SJSA1 (cell line): Measurements from ENCODE around the gene MDFIC2. TPM values are rescaled to one million over a fixed set of nuclear protein-coding genes. Genes with fewer than 3 reads are reported as not detected.

Experiments
- DNase-seq, 2 experiments: peaks; one replicate each; pipeline ENCODE4 v3.0.0-alpha.2; 2015 to 2020; ENCODE audit warnings: low spot score in 2 of 2, low read depth in 1 of 2
- H3K27ac ChIP-seq: fragments of 250-450 bp; sonication (Bioruptor Pico); 2 replicates; pipeline ENCODE4 v1.5.1; 2020; ENCODE audit warnings: mild to moderate bottlenecking, moderate library complexity
- H3K27me3 ChIP-seq: fragments of 250-450 bp; sonication (Bioruptor Pico); replicated peaks from 2 replicates; pipeline ENCODE4 v1.5.1; 2020; ENCODE audit warnings: mild to moderate bottlenecking, moderate library complexity
- H3K36me3 ChIP-seq: fragments of 250-450 bp; sonication (Bioruptor Pico); 2 replicates; pipeline ENCODE4 v1.5.1; 2020; ENCODE audit warnings: mild to moderate bottlenecking
- H3K4me1 ChIP-seq: fragments of 250-450 bp; sonication (Bioruptor Pico); replicated peaks from 2 replicates; pipeline ENCODE4 v1.6.1; 2021; ENCODE audit warnings: mild to moderate bottlenecking
- H3K4me3 ChIP-seq: fragments of 250-450 bp; sonication (Bioruptor Pico); 2 replicates; pipeline ENCODE4 v1.5.1; 2020; ENCODE audit warnings: mild to moderate bottlenecking
- H3K9me3 ChIP-seq: fragments of 250-450 bp; sonication (Bioruptor Pico); replicated peaks from 2 replicates; pipeline ENCODE4 v1.5.1; 2020; ENCODE audit warnings: mild to moderate bottlenecking
- total RNA-seq: library from RNA; depleted of rRNA; stranded (reverse); fragments of >200 nt; shearing (Covaris generic); gene quantifications from 2 replicates; pipeline ENCODE4 v1.2.3, GENCODE V29; 2014

The MDFIC2 gene
- total RNA-seq, 1 experiment from 2014 or later: not detected

DNA sequence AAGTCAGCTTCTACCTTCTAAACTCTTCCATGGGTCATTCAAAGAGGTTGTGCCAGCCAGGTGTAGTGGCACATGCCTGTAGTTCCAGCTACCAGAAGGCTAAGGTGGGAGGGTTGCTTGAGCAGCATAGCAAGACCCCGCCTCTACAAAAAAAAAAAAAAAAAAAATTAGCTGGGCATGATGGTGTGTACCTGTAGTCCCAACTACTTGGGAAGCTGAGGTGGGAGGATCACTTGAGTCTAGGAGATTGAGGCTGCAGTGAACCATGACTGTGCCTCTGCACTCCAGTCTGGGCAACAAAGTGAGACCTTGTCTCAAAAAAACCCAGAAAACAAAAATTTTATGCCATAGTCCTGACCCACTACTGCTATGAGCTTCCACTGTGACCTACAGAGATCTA, 126.8 kb downstream of the MDFIC2 start:
- no peaks in the 10 kb centered on the region for H3K9me3 ChIP-seq
- H3K27me3 ChIP-seq: 0 out of 2 replicates have a peak, but pooled peaks cover 5% of the 10 kb centered on the region
- H3K36me3 ChIP-seq: no peaks in the 10 kb centered on the region
- H3K4me1 ChIP-seq: no peaks in the 10 kb centered on the region
- DNase-seq: no peak
- no peak overlapping the region for H3K27ac ChIP-seq
- H3K4me3 ChIP-seq: no peak overlapping the region

DNA sequence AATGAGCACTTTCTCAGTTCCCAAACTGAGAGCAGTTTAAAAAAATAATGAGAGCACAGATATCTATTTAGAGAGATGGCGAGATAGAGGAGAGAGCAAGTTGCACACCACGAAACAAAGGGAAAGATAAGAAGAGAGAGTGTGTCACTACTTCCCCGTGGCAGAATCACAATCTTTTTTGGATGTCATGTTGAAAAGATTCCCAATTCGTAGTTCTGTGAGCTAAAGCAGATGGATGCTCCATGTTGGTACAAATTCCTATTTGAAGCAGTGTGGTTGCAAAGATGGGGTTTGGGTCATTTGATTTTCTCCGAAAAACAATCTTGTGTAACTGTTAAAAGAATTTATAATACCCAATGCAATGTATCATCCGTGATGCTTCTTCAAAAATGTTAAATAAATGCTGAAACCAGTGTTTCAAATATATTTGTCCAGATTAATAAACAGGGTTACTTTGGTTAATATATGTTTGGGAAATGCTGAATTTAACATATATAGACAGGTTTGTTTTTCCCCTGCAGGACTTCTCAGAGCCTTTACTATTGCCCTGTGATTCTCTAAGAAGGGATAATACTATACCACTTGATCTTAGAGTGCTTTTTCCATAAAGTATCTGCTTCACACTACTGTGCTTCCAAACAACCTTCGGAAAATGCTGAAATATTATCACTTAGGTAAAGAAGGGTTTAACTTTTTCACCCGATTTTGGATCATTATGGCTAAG, 128.5 kb downstream of the MDFIC2 start:
- no peak for DNase-seq
- H3K4me1 ChIP-seq: no peaks in the 10 kb centered on the region

DNA sequence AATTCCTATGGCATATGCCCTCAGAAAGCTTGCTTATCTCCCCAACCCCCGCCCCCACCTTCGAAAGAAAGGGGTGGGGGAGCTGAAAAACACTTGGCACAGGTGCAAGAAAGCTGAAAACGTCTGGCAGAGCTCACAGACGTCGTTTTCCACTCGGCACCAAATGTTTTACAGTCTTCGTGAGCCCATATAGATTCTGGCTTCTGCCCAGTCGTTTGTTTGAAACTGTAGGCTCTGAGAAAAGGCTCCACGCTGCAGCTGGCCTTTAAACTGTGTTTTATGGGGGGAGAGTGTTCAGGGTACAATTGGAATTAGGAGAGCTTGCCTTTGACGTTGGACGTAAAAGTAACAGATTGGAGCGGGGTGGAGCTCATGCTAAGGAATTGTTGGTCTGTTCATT, 130.3 kb downstream of the MDFIC2 start:
- H3K27ac ChIP-seq: no peak overlapping the region
- no peaks in the 10 kb centered on the region for H3K9me3 ChIP-seq
- H3K4me1 ChIP-seq: no peaks in the 10 kb centered on the region
- H3K4me3 ChIP-seq: no peak overlapping the region
- 0 out of 2 replicates have a peak, but pooled peaks cover 5% of the 10 kb centered on the region for H3K27me3 ChIP-seq
- no peaks in the 10 kb centered on the region for H3K36me3 ChIP-seq
- no peak for DNase-seq

More for the DNA sequence above, 128.5 kb downstream of the MDFIC2 start:
- no peaks in the 10 kb centered on the region for H3K36me3 ChIP-seq
- 0 out of 2 replicates have a peak, but pooled peaks cover 5% of the 10 kb centered on the region for H3K27me3 ChIP-seq
- H3K9me3 ChIP-seq: no peaks in the 10 kb centered on the region
- H3K4me3 ChIP-seq: no peak overlapping the region
- no peak overlapping the region for H3K27ac ChIP-seq

DNA sequence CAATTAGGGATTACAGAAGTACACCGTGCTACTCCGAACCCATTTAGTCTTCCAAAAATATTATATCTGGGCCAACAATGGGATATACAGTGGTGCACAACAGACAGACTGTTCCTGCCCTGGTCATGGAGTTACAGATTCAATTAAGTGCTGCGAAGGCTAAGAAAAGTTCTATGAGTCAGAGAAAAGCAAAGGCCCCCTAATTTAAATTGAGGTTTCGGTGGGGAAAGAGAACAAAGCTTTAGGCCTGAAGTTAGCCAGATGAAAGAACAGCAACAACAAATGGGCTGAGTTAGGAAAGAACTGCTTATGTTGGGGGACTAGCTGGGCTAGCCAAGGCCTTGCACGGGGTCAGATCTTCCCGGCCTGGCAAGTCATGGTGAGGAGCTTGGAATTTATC, 131.8 kb downstream of the MDFIC2 start:
- Histone ChIP-seq H3K27me3 (0 out of 2 replicates have a peak, but pooled peaks cover 5% of the 10 kb centered on the region), H3K27ac (no peak overlapping the region), H3K4me3 (no peak overlapping the region), H3K36me3 (no peaks in the 10 kb centered on the region), H3K9me3 (no peaks in the 10 kb centered on the region), H3K4me1 (no peaks in the 10 kb centered on the region)
- no peak for DNase-seq

DNA sequence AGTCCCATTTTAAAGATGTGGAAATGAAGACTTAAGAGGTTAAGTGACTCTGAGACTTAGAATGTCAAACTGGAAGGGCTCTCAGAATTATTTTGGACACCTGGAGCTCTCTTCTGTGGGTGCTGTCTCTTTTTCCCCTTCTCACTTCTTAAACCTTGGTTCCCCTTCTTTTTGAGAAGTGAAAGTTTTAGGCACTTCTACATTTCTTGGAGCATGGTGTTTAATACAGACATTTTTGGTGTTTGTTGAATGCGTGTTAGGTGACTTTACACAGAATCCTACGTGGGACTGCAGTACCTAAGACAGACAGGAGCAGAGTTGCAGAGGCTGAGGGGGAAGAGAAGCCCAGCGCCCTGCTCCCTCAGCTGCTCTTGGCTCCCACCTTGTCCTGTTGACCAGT, 133.3 kb downstream of the MDFIC2 start:
- Histone ChIP-seq H3K4me3 (no peak overlapping the region), H3K27ac (no peak overlapping the region), H3K27me3 (0 out of 2 replicates have a peak, but pooled peaks cover 4% of the 10 kb centered on the region), H3K36me3 (no peaks in the 10 kb centered on the region), H3K4me1 (no peaks in the 10 kb centered on the region), H3K9me3 (no peaks in the 10 kb centered on the region)
- DNase-seq: no peak

DNA sequence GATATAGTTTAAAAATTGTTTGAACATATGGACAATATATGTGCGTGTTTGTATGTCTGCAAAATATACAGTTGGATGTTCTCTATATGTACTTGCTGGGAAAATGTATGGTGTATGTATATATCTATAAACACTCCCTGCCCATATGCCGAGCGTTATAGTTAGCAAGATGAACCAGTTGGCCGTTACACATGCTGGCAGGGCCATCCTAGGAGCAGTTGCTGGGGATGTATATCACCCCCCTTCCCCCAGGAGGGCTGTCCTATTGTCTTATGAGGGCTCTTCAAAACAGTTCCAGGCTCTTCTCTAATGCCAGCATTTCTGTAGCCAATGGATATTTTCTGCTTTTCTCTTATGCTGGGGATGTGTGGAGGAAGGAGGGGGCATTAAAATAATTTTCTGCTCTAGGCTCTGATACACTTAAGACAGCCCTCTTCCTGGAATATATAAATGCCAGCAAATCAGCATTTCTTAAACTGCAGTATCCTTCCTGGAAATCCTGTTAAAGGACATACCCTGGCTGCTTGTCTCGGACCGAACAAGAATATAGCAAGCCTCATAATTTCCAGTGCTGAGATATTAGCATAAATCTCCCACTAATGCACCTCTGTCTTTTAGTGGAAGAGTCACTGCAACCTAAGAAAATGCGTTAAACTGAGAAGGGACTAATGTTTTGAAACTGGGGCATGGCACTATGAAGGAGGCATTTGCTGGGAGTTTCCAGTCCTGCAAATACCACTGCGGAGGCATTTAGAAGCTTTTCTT, 134.4 kb downstream of the MDFIC2 start:
- H3K9me3 ChIP-seq: no peaks in the 10 kb centered on the region
- H3K27ac ChIP-seq: no peak overlapping the region
- H3K27me3 ChIP-seq: no peaks in the 10 kb centered on the region
- no peak overlapping the region for H3K4me3 ChIP-seq
- no peaks in the 10 kb centered on the region for H3K4me1 ChIP-seq
- H3K36me3 ChIP-seq: no peaks in the 10 kb centered on the region
- DNase-seq: no peak

DNA sequence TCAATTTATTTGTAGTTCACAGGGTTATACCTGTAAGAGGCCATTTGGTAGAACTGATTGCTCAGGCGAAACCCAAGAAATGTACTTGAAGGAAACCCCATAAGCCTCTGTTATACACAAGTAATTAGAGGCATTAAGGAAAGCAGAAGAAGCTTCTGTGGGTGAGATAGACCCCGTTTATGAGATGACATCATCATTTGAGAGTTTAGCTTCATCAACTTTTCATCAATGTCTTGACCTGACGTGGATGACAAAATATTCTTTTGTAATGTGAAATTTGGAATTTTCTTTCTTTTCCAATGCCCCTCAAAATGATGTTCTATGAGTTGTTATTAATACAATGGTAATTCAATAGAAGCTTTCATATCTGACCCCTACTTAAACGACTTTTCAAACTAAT, 136.2 kb downstream of the MDFIC2 start:
- no peak for DNase-seq
- Histone ChIP-seq H3K27me3 (no peaks in the 10 kb centered on the region), H3K4me1 (no peaks in the 10 kb centered on the region), H3K27ac (no peak overlapping the region), H3K36me3 (no peaks in the 10 kb centered on the region), H3K4me3 (no peak overlapping the region), H3K9me3 (no peaks in the 10 kb centered on the region)

DNA sequence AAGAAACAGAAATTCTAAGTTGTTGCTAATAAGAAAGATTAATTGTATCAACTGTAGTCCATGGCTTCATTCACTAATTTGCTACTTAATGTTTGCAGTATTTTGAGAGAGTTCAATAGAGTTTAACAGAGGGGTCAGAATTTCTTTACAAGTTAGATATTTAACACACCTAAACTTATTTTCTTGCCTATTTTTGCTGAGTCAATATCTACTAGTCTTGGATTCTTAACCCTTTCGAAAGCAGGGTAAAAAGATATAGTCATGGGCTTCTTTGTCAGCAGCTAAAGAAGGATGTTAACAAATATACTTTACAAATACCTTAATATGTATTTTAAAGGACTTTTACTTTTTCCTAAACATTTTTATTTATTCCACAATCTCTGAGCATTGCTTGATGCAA, 155.6 kb downstream of the MDFIC2 start:
- Histone ChIP-seq H3K36me3 (no peaks in the 10 kb centered on the region), H3K4me1 (no peaks in the 10 kb centered on the region), H3K9me3 (no peaks in the 10 kb centered on the region), H3K27ac (no peak overlapping the region), H3K27me3 (no peaks in the 10 kb centered on the region; the same call in 1 of the 2 replicates), H3K4me3 (no peak overlapping the region)
- DNase-seq: no peak

DNA sequence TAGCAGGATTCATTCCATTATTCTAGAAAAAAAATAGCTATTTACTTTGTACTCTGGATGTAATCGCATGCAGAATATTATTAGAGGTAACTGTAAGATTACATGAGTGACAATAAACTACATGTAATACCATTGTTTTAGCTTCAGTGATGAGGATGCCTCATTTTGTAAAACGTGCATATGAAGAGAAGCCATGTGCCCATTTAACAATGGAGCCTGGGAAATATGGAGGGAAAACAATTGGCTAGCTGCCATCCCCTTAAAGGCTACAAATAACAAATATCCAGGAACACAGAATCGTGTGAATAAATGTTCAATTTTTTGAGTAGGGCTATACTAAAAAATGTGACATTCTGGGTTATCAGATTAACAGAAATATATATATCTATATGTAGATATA, 161.8 kb downstream of the MDFIC2 start:
- Histone ChIP-seq H3K27ac (no peak overlapping the region), H3K27me3 (no peaks in the 10 kb centered on the region; the same call in 1 of the 2 replicates), H3K4me1 (no peaks in the 10 kb centered on the region), H3K36me3 (no peaks in the 10 kb centered on the region), H3K9me3 (no peaks in the 10 kb centered on the region), H3K4me3 (no peak overlapping the region)
- DNase-seq: no peak

DNA sequence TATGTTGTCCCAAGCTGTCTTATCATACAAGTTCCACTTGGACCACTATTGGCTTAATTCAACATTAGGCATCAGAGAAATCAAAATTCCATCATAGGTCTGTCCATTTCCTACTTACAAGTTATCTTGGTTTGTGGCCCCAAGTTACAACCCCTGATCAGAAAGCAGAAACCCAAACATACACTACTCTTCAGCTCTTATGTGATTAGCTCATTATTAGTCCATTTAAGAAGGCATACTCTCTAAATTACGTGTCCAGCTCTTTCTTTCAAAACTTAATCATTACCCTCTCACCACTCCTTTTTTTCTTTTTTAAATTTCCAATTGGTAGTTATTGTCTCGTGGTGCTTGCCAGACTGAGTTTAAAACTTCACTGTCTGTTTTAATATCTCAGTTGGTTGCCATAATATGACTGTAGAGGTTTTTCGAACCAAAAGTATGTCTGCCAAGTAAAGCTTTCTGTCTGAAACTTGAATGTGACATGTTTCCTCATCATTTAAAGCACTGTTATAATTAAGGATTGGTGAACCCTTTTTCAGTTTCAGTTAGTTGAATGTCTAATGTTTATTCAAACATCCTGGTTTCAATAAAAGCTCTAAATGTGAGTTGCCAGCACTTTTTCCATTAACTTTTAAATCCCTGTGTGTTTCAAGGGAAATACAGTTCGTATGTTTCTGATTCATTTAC, 162.6 kb downstream of the MDFIC2 start:
- Histone ChIP-seq H3K9me3 (no peaks in the 10 kb centered on the region), H3K27ac (no peak overlapping the region), H3K27me3 (no peaks in the 10 kb centered on the region; the same call in 1 of the 2 replicates), H3K4me3 (no peak overlapping the region), H3K36me3 (no peaks in the 10 kb centered on the region), H3K4me1 (no peaks in the 10 kb centered on the region)
- DNase-seq: no peak
